H9 (cell line): ENCODE results near the gene NACC2. TPM values are rescaled to one million over a fixed set of nuclear protein-coding genes. Genes with fewer than 3 reads are reported as not detected.

ENCODE experiments used
- DNase-seq: peaks from one replicate; pipeline ENCODE4 v3.0.0-alpha.2; 2017
- H2AFZ ChIP-seq: one replicate; pipeline ENCODE4 v1.6.1; 2013; ENCODE audit warnings: mild to moderate bottlenecking, low read length, control low read depth, moderate library complexity
- H2AK5ac ChIP-seq: 2 replicates; pipeline ENCODE4 v1.6.1; 2013; ENCODE audit warnings: low read length, control low read depth, mixed read lengths; ENCODE audit not compliant: insufficient read length
- H2BK120ac ChIP-seq: one replicate; pipeline ENCODE4 v1.6.1; 2013; ENCODE audit warnings: low read depth, mild to moderate bottlenecking, low read length, control low read depth, inconsistent platforms; ENCODE audit not compliant: poor library complexity, severe bottlenecking
- H2BK12ac ChIP-seq: 2 replicates; pipeline ENCODE4 v1.6.1; 2013; ENCODE audit warnings: low read length, control low read depth, mixed read lengths, low read depth; ENCODE audit not compliant: insufficient read length
- H2BK15ac ChIP-seq: 2 replicates; pipeline ENCODE4 v1.6.1; 2013; ENCODE audit warnings: low read depth, low read length, control low read depth
- H2BK20ac ChIP-seq: one replicate; pipeline ENCODE4 v1.6.1; 2013; ENCODE audit warnings: low read depth, mild to moderate bottlenecking, low read length, control low read depth, inconsistent platforms; ENCODE audit not compliant: poor library complexity, severe bottlenecking
- H2BK5ac ChIP-seq: 2 replicates; pipeline ENCODE4 v1.6.1; 2013; ENCODE audit warnings: low read length, control low read depth, mixed read lengths; ENCODE audit not compliant: insufficient read length
- H3K14ac ChIP-seq: 2 replicates; pipeline ENCODE4 v1.6.1; 2013; ENCODE audit warnings: low read length, control low read depth; ENCODE audit not compliant: insufficient read depth
- H3K18ac ChIP-seq: 2 replicates; pipeline ENCODE4 v1.6.1; 2013; ENCODE audit warnings: low read depth, mild to moderate bottlenecking, mixed read lengths, low read length, control low read depth; ENCODE audit not compliant: insufficient read length
- H3K23ac ChIP-seq: 2 replicates; pipeline ENCODE4 v1.6.1; 2013; ENCODE audit warnings: low read length, control low read depth, mixed read lengths, low read depth; ENCODE audit not compliant: insufficient read length
- H3K23me2 ChIP-seq: 2 replicates; pipeline ENCODE4 v1.6.1; 2013; ENCODE audit warnings: low read depth, mild to moderate bottlenecking, mixed read lengths, low read length, control low read depth; ENCODE audit not compliant: insufficient read length, poor library complexity, severe bottlenecking
- H3K27ac ChIP-seq: 2 replicates; pipeline ENCODE4 v1.5.1; 2013; ENCODE audit warnings: low read length, control low read depth, mixed read lengths, low read depth; ENCODE audit not compliant: insufficient read length
- H3K27me3 ChIP-seq: 2 replicates; pipeline ENCODE4 v1.6.1; 2013; ENCODE audit warnings: low read length, control low read depth, inconsistent platforms; ENCODE audit not compliant: insufficient read depth
- H3K4ac ChIP-seq: 2 replicates; pipeline ENCODE4 v1.6.1; 2013; ENCODE audit warnings: low read depth, mild to moderate bottlenecking, control low read depth, inconsistent platforms, low read length, moderate library complexity
- H3K4me1 ChIP-seq: 2 replicates; pipeline ENCODE4 v1.6.1; 2013; ENCODE audit warnings: low read length, control low read depth, inconsistent platforms; ENCODE audit not compliant: insufficient read depth
- H3K4me2 ChIP-seq: 2 replicates; pipeline ENCODE4 v1.6.1; 2013; ENCODE audit warnings: low read length, control low read depth, mixed read lengths; ENCODE audit not compliant: insufficient read length, insufficient read depth
- H3K56ac ChIP-seq: 2 replicates; pipeline ENCODE4 v1.6.1; 2013; ENCODE audit warnings: low read depth, mild to moderate bottlenecking, mixed read lengths, low read length, control low read depth; ENCODE audit not compliant: insufficient read length
- H3K79me1 ChIP-seq: 2 replicates; pipeline ENCODE4 v1.6.1; 2013; ENCODE audit warnings: low read depth, mild to moderate bottlenecking, moderate library complexity, low read length, control low read depth, inconsistent platforms; ENCODE audit not compliant: insufficient read depth, poor library complexity, severe bottlenecking
- H3K79me2 ChIP-seq: 2 replicates; pipeline ENCODE4 v1.6.1; 2013; ENCODE audit warnings: low read length, control low read depth, inconsistent platforms; ENCODE audit not compliant: insufficient read depth
- H3K9ac ChIP-seq: 2 replicates; pipeline ENCODE4 v1.6.1; 2013; ENCODE audit warnings: low read length, control low read depth, mixed read lengths; ENCODE audit not compliant: insufficient read length; ENCODE audit errors: extremely low read depth
- H3K9me3 ChIP-seq: one replicate; pipeline ENCODE4 v1.6.1; 2013; ENCODE audit warnings: low read depth, low read length, inconsistent platforms; ENCODE audit not compliant: control insufficient read depth
- H3T11ph ChIP-seq: one replicate; pipeline ENCODE4 v1.6.1; 2013; ENCODE audit warnings: mild to moderate bottlenecking, low read length, control low read depth, inconsistent platforms
- H4K20me1 ChIP-seq: one replicate; pipeline ENCODE4 v1.6.1; 2013; ENCODE audit not compliant: control insufficient read depth, insufficient read length, insufficient read depth
- H4K5ac ChIP-seq: 2 replicates; pipeline ENCODE4 v1.6.1; 2013; ENCODE audit warnings: low read depth, mild to moderate bottlenecking, mixed read lengths, low read length, control low read depth; ENCODE audit not compliant: insufficient read length
- H4K8ac ChIP-seq: replicated peaks from 2 replicates; pipeline ENCODE4 v1.6.1; 2013; ENCODE audit warnings: low read length, control low read depth, mixed read lengths, low read depth; ENCODE audit not compliant: insufficient read length
- H4K91ac ChIP-seq: 2 replicates; pipeline ENCODE4 v1.6.1; 2013; ENCODE audit warnings: low read depth, mild to moderate bottlenecking, moderate library complexity, mixed read lengths, low read length, control low read depth; ENCODE audit not compliant: insufficient read length
- H3K27ac Mint-ChIP-seq, 3 experiments: 2 replicates in 2 of 3; 3 replicates in 1 of 3; pipeline ENCODE4 v1.8.0; 2020 to 2021; ENCODE audit warnings: mixed read lengths in 3 of 3, mild to moderate bottlenecking in 1 of 3, moderate library complexity in 1 of 3
- H3K27me3 Mint-ChIP-seq: 2 replicates; pipeline ENCODE4 v1.8.0; 2021; ENCODE audit warnings: low read depth, mild to moderate bottlenecking, moderate library complexity, mixed read lengths
- H3K36me3 Mint-ChIP-seq, 3 experiments: 2 replicates in 2 of 3; 3 replicates in 1 of 3; pipeline ENCODE4 v1.8.0; 2020 to 2021; ENCODE audit warnings: low read depth in 3 of 3, mixed read lengths in 3 of 3; ENCODE audit not compliant: insufficient read depth in 1 of 3
- H3K4me1 Mint-ChIP-seq, 2 experiments: 2 replicates each; pipeline ENCODE4 v1.8.0; 2020; ENCODE audit warnings: mixed read lengths in 2 of 2
- H3K4me3 Mint-ChIP-seq, 2 experiments: 2 replicates in 1 of 2; 3 replicates in 1 of 2; pipeline ENCODE4 v1.8.0; 2020 to 2021; ENCODE audit warnings: mild to moderate bottlenecking in 2 of 2, mixed read lengths in 2 of 2, moderate library complexity in 1 of 2
- H3K9me3 Mint-ChIP-seq, 2 experiments: 2 replicates in 1 of 2; 3 replicates in 1 of 2; pipeline ENCODE4 v1.8.0; 2020; ENCODE audit warnings: mild to moderate bottlenecking in 2 of 2, mixed read lengths in 2 of 2, moderate library complexity in 1 of 2
- WGBS: extraction: QIAGEN DNeasy Blood & Tissue Kit; methylation state at CpG from one replicate; pipeline ENCODE4 v1.1.7; 2013; ENCODE audit warnings: missing lambda C conversion rate, low lambda C conversion rate, mixed read lengths; ENCODE audit not compliant: insufficient read length; ENCODE audit errors: extremely low coverage; 5-methylcytosine and 5-hydroxymethylcytosine counted together
- total RNA-seq: library from RNA; stranded (reverse); gene quantifications from 2 replicates; pipeline ENCODE4 v1.2.1, GENCODE V29; 2021
- TF ChIP-seq, protein P1 (sequence below): fragments of 200-600 bp; sonication (generic); conservative IDR thresholded peaks from 3 replicates; pipeline ENCODE4 v1.8.0; 2021; ENCODE audit warnings: antibody characterized with exemption, mild to moderate bottlenecking

Gene NACC2
- total RNA-seq, 1 experiment from 2014 or later: 11.5 TPM

GRCh38 chr9:136008693-136008997, 86.4 kb downstream of the NACC2 start:
- Histone ChIP-seq H3K9ac (no peak overlapping the region), H2AK5ac (no peak overlapping the region), H2BK12ac (no peak overlapping the region), H4K20me1 (no peaks in the 10 kb centered on the region), H4K8ac (no peak overlapping the region), H3K9me3 (no peaks in the 10 kb centered on the region), H3K27me3 (no peaks in the 10 kb centered on the region), H2BK5ac (no peak overlapping the region), H2BK20ac (no peak overlapping the region), H4K91ac (no peak overlapping the region), H3T11ph (no peak overlapping the region), H3K18ac (no peak overlapping the region), H3K4me2 (no peak overlapping the region), H3K56ac (no peak overlapping the region), H2BK15ac (no peak overlapping the region), H3K4me1 (no peaks in the 10 kb centered on the region; the same call in 1 of the 2 replicates), H2AFZ (no peak overlapping the region), H3K23me2 (no peaks in the 10 kb centered on the region), H3K79me1 (no peaks in the 10 kb centered on the region), H2BK120ac (no peak overlapping the region), H3K27ac (no peak overlapping the region), H3K23ac (no peak overlapping the region), H3K79me2 (no peaks in the 10 kb centered on the region), H3K14ac (no peak overlapping the region), H4K5ac (no peak overlapping the region), H3K4ac (no peak overlapping the region)
- H3K36me3 Mint-ChIP-seq: 0 out of 7 replicates have a peak, but pooled peaks cover 0 to 4% (median 0%) of the 10 kb centered on the region in 3 experiments
- H3K4me3 Mint-ChIP-seq: no peak overlapping the region
- H3K27me3 Mint-ChIP-seq: no peaks in the 10 kb centered on the region
- H3K27ac Mint-ChIP-seq: no peak overlapping the region
- peaks cover 53 to 69% of the 10 kb centered on the region in 2 experiments for H3K4me1 Mint-ChIP-seq
- TF ChIP-seq, protein P1, sequence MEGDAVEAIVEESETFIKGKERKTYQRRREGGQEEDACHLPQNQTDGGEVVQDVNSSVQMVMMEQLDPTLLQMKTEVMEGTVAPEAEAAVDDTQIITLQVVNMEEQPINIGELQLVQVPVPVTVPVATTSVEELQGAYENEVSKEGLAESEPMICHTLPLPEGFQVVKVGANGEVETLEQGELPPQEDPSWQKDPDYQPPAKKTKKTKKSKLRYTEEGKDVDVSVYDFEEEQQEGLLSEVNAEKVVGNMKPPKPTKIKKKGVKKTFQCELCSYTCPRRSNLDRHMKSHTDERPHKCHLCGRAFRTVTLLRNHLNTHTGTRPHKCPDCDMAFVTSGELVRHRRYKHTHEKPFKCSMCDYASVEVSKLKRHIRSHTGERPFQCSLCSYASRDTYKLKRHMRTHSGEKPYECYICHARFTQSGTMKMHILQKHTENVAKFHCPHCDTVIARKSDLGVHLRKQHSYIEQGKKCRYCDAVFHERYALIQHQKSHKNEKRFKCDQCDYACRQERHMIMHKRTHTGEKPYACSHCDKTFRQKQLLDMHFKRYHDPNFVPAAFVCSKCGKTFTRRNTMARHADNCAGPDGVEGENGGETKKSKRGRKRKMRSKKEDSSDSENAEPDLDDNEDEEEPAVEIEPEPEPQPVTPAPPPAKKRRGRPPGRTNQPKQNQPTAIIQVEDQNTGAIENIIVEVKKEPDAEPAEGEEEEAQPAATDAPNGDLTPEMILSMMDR: no peak
- WGBS: no CpG with 5 or more reads among the region's 21 CpGs
- H3K9me3 Mint-ChIP-seq: no peaks in the 10 kb centered on the region; a peak in 1 of 5 replicates
- no peak for DNase-seq
